GM18498 (cell line): ENCODE data around the gene MRE11.
A peak's percentile ranks its signal among the peaks of the same experiment; 100 is the strongest.
"Not testable (repeated sequence)": the region's sequence is repeated elsewhere in the genome, so short reads cannot be mapped to it uniquely, and the experiment has no call there.

Source experiments
- ATAC-seq: cut with Tn5 transposase; IDR thresholded peaks from one replicate; pipeline ENCODE4 v1.9.1; 2021; ENCODE audit warnings: mild to moderate bottlenecking, moderate library complexity; ENCODE audit not compliant: unreplicated experiment

The MRE11 gene

GRCh38 chr11:94507485-94507884, 13.8 kb upstream of the MRE11 start:
- ATAC-seq, result no peak

GRCh38 chr11:94506513-94506912, 12.9 kb upstream of the MRE11 start:
- ATAC-seq, result not testable (repeated sequence)

DNA sequence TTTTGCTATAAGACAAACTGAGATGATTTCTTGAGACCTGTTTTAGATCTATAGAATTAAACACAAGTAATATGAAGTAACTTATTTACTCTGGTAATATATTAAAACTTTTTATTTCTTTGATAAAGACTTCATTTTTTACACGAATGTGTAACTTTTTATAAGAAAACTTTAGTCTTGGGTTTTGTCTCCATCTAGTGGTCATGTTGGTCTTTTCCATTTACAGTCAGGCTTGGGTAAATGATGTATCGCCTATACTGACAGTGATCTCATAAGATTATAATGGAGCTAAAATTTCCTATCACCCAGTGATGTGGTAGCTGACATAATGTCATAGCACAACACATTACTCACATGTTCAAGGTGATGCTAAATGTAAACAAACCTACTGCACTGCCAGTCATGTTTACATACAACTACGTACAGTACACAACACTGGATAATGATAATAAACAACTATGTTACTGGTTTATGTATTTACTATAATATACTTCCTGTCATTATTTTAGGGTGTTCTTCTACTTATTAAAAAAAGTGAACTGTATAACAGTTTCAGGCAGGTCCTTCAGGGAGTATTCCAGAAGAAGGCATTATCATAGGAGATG, 11.1 kb upstream of the MRE11 start:
- peak; percentile 63 for ATAC-seq

GRCh38 chr11:94501522-94501921, 7.9 kb upstream of the MRE11 start:
- ATAC-seq, result no peak

GRCh38 chr11:94500181-94500580, 6.5 kb upstream of the MRE11 start:
- ATAC-seq, result no peak

DNA sequence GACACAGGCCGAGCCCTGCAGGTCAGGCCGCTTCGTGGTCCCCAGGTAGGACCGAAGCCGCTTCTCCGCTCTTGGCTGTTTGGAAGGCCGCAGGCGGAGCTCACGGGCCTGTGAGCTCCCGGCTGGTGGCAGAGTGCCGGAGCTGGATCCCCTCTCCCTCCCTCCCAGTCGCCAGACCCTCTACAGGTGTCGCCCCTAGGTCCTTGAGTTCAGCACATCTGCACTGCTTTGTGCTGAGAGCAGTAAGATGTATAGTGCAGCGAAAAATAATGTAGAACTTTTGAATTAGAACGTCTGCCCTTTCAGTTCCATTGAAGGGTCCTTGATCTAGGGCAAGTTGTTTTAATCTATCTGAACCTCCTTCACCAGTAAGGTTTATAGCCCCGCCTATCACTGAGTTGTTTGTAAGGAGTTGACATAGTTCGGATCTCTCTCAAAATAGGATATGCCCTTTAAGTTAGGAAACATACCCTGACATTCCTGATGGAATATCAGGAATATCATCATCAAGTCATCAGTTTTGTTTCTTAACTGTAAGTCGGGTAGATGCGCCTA, 559 bp upstream of the MRE11 start:
- ATAC-seq, result peak; percentile 65

GRCh38 chr11:94486068-94486467, 7.6 kb downstream of the MRE11 start:
- no peak for ATAC-seq

DNA sequence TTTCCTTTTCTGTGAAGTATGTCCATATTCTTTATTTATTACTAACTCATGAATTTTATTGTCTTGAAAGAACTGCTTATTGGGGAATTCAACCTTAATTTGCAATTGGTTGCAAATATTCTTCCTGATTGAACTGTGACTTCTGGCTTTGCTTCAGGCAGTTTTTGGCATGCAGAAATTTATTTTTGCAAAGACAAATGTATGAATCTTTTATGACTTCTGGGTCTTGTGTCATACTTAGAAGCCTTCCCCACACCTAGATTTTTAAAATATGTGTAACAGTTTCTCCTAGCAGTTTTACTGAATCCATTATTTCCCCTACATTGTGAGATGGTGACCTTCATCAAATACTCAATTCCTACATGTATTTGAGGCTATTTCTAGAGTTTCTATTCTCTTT, 12.3 kb downstream of the MRE11 start:
- no peak for ATAC-seq

DNA sequence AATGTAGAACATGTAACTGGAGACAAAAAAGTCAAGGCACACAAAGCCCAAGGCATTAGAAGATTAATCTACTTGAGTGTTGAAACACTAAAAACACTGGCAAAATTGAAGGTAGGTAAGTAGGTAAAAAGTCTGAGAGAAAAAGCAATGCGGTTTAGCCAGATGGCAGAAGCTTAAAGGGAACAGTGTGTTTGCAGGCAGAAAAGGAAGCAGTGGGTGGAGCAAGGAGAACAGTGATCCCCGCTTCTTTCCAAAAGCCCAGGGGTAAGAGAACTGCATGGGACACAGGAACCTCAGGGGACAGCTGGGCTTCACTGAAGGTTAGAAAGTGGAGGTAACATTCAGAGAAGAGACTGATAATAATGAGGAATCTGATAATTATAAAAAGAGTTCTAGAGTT, 16.0 kb downstream of the MRE11 start:
- ATAC-seq, result no peak

GRCh38 chr11:94472916-94473799, 20.5 kb downstream of the MRE11 start:
- ATAC-seq, result peak; percentile 86

GRCh38 chr11:94469416-94469815, 24.2 kb downstream of the MRE11 start:
- peak; percentile 88 for ATAC-seq

DNA sequence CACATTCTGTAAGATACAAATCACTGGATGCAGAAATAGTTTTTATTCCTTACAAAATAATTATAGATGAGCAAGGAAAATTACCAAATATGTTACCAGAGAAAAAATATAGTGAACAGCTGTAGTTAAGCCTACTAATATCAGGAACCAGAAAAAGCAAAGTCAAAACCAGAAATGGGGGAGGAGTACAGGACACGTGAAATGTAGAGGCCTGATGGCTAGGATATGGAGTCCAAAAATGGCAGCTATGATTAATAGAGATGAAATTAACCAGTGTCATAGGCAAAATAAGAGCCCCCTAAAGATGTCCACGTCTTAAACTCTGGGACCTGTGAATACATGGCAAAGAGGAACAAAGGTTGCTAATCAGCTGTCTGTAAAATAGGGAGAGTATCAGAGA, 34.1 kb downstream of the MRE11 start:
- no peak for ATAC-seq

DNA sequence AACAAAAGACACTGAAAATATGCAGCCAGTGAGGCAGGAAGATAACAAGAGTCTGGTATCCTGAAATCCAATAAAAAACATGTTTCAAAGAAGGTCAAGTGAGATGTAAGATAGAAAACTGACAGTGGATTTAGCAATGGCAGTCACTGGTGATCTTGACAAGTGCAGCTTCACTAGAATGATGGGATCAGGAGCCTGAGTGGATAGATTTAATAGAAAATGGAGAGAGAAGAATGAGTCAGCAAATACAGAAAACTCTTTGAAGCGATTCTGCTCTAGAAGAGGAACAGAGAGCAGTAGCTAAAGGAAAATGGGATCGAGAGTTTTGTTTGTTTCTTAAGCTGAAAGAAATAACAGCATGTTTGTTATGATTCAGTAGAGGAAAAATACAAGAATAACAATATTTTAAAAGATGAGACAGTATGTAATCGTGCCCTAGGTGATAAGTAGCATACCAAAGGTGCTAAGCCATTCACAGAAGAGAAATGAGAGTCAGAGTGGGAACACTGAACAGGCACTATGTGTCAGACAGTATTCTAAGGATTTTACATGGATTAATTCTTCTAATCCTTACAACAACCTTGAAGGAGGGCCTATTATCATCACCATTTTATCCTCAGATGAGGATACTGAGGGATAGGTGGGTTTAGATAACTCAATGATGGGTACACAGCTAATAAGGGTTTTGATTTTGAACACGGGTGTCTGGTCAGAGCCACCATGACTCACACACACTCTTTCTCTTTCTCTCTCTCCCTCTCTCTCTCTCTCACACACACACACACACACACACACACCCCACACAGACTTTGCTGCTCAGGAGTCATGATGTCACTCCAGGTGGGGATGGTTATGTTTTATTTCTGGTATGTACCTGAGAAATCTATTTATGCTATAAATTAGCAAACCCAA, 36.3 kb downstream of the MRE11 start:
- ATAC-seq, result peak; percentile 76

- no peak for ATAC-seq
Measured at GRCh38 chr11:94455861-94456260, 37.8 kb downstream of the MRE11 start.

DNA sequence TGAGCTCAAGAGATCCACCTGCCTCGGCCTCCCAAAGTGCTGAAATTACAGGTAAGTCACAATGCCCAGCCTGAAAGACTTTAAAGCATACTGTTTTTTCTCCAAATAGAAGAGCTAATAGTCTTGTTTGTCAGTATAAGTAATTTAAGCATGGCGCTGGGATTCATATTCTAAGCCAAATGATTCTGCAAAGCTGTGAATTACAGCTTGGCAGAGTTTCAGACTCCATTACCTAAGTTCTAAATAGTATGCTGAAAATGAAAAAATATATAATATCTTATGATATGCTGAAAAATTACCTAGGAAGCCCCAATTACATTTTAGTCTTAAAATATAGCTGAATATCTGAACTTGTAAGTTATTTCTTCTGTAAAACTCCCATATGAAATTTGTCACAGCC, 39.3 kb downstream of the MRE11 start:
- no peak for ATAC-seq

DNA sequence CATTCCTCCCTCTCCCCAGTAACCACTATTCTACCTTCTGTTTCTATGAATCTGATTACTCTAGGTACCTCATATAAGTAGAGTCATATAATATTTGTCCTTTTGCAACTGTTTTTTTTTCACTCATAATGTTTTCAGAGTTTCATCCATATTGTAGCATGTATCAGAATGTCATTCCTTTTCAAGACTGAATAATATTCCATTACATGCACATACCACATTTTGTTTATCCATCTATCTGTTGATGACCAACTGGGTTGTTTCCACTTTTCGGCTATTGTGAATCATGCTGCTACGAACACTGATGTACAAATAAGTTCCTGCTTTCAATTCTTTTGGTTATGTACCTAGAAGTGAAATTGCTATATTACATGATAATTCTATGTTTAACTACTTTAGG, 40.7 kb downstream of the MRE11 start:
- no peak for ATAC-seq

- no peak for ATAC-seq
Measured at GRCh38 chr11:94450048-94450447, 43.6 kb downstream of the MRE11 start.

- no peak for ATAC-seq
Measured at GRCh38 chr11:94449437-94449836, 44.2 kb downstream of the MRE11 start.

DNA sequence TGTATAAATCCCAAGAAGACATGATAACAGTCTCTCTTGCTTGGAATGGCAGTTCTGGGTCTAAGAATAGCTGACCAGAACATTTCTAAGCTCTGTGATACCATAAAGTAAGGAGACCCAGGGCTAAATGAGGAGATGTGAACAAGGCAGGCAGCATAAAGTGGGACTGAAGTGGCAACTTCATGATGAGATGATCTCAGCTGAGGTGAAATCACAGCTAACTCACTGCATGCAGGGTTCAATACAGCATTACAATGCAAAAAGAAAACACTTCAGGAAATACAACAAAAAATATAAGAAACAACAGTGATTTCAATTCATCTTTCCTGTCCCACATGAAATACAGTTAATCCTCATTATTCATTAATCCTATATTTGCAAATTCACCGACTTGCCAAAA, 44.6 kb downstream of the MRE11 start:
- no peak for ATAC-seq

DNA sequence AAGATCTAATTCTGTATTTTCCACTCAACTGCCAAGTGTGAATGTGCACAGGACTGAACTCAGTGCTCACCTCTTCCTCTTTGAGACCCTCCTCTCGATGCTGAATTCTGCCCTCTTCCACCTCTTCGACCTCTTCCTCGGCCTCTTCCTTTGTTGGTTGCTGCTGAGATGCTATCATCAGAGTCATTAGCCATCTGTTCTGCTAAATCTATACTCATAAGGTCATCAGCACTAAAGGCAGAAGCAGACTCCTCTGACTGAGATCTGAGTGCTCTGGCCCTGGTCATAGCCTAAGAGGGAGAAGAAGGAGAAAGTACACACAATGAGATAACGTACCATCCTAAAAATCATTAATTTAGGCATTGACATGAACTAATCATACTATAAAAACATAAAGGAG, 46.5 kb downstream of the MRE11 start:
- ATAC-seq, result no peak

GRCh38 chr11:94445641-94446040, 48.0 kb downstream of the MRE11 start:
- ATAC-seq, result no peak
